ENCODE results near the gene ERLIN1. TPM values are rescaled to one million over a fixed set of nuclear protein-coding genes. Genes with fewer than 3 reads are reported as not detected.

Gene ERLIN1
- total and polyA plus RNA-seq, 2 experiments from 2014 or later = 7.2 to 20.4 TPM

- H3K36me3 ChIP-seq (ENCODE audit: insufficient read depth) = peaks cover 25% of the 10 kb centered on the region
- no peak overlapping the region for H3K4me2 ChIP-seq
- Mint-ChIP-seq H3K9me3 (no peaks in the 10 kb centered on the region), H3K36me3 (ENCODE audit: low read depth) (peaks cover 46% of the 10 kb centered on the region), H3K27ac (no peak overlapping the region), H3K4me3 (no peak overlapping the region), H3K4me1 (no peaks in the 10 kb centered on the region), H3K27me3 (ENCODE audit: insufficient read depth, low read depth, poor library complexity) (no peaks in the 10 kb centered on the region)
- no peak overlapping the region for H3K27ac ChIP-seq (ENCODE audit: low read depth)
- TF ChIP-seq ZNF331 (CRISPR knock-in tag; IDR thresholded peaks at IDR 0.05; ENCODE audit: low read depth) (no peak), ZNF462 (CRISPR knock-in tag; IDR thresholded peaks at IDR 0.05) (no peak)
- ATAC-seq (no peak), DNase-seq (ENCODE audit: low spot score) (no peak)
- no peaks in the 10 kb centered on the region for H3K4me1 ChIP-seq (ENCODE audit: insufficient read depth)
- no peaks in the 10 kb centered on the region for H3F3A ChIP-seq (replicated peaks; ENCODE audit: low read depth)
- H4K20me1 ChIP-seq (replicated peaks; ENCODE audit: insufficient read depth) = no peaks in the 10 kb centered on the region; the same call in 1 of the 2 replicates
- H2AFZ ChIP-seq = no peak overlapping the region
- H3K27me3 ChIP-seq (ENCODE audit: insufficient read depth) = no peaks in the 10 kb centered on the region
- H3K79me2 ChIP-seq (replicated peaks; ENCODE audit: insufficient read depth) = no peaks in the 10 kb centered on the region
- H3K9me2 ChIP-seq (ENCODE audit: insufficient read depth) = no peaks in the 10 kb centered on the region
- no peak overlapping the region for H3K4me3 ChIP-seq
Observed at GRCh38 chr10:100201549-100201948, 15.7 kb upstream of the ERLIN1 start.

- no peaks in the 10 kb centered on the region for H3K9me2 ChIP-seq (ENCODE audit: insufficient read depth)
- no peaks in the 10 kb centered on the region for H3K79me2 ChIP-seq (replicated peaks; ENCODE audit: insufficient read depth)
- no peak overlapping the region for H3K4me3 ChIP-seq
- Mint-ChIP-seq H3K27ac (no peak overlapping the region), H3K4me3 (no peak overlapping the region), H3K36me3 (ENCODE audit: low read depth) (peaks cover 30% of the 10 kb centered on the region), H3K27me3 (ENCODE audit: insufficient read depth, low read depth, poor library complexity) (no peaks in the 10 kb centered on the region), H3K4me1 (no peaks in the 10 kb centered on the region), H3K9me3 (no peaks in the 10 kb centered on the region)
- no peak overlapping the region for H2AFZ ChIP-seq
- H3K4me2 ChIP-seq = no peak overlapping the region
- H3K36me3 ChIP-seq (ENCODE audit: insufficient read depth) = peaks cover 25% of the 10 kb centered on the region
- ATAC-seq = no peak
- 0 out of 2 replicates have a peak, but pooled peaks cover 3% of the 10 kb centered on the region for H3F3A ChIP-seq (replicated peaks; ENCODE audit: low read depth)
- H4K20me1 ChIP-seq (replicated peaks; ENCODE audit: insufficient read depth) = peaks cover 8% of the 10 kb centered on the region
- H3K27ac ChIP-seq (ENCODE audit: low read depth) = no peak overlapping the region
- H3K4me1 ChIP-seq (ENCODE audit: insufficient read depth) = no peaks in the 10 kb centered on the region
- DNase-seq (ENCODE audit: low spot score) = no peak
- no peaks in the 10 kb centered on the region for H3K27me3 ChIP-seq (ENCODE audit: insufficient read depth)
- TF ChIP-seq NANOG (IDR thresholded peaks at IDR 0.05; ENCODE audit: borderline replicate concordance) (no peak), ZNF462 (CRISPR knock-in tag; IDR thresholded peaks at IDR 0.05) (no peak), ETS1 (IDR thresholded peaks at IDR 0.05) (no peak), JUNB (IDR thresholded peaks at IDR 0.05; ENCODE audit: unreplicated experiment) (no peak)
Observed at GRCh38 chr10:100194711-100195110, 8.9 kb upstream of the ERLIN1 start.
